Mucosa of gallbladder (tissue), 1 donor: ENCODE measurements around the gene HNRNPF. TPM values are rescaled to one million over a fixed set of nuclear protein-coding genes. Genes with fewer than 3 reads are reported as not detected.
A peak's percentile ranks its signal among the peaks of the same experiment; 100 is the strongest.
"Not testable (repeated sequence)": the region's sequence is repeated elsewhere in the genome, so short reads cannot be mapped to it uniquely, and the experiment has no call there.

Experiments
- DNase-seq: peaks from one replicate; pipeline ENCODE4 v3.0.0-alpha.2; 2020; ENCODE audit warnings: low spot score
- total RNA-seq: library from RNA; stranded (reverse); gene quantifications from one replicate; pipeline ENCODE4 v1.2.1, GENCODE V29; 2021
- donor health status: DM: no; HTN: no; CAD: no.

The HNRNPF gene
- total RNA-seq, 1 donor from 2014 or later = 184 TPM

DNA sequence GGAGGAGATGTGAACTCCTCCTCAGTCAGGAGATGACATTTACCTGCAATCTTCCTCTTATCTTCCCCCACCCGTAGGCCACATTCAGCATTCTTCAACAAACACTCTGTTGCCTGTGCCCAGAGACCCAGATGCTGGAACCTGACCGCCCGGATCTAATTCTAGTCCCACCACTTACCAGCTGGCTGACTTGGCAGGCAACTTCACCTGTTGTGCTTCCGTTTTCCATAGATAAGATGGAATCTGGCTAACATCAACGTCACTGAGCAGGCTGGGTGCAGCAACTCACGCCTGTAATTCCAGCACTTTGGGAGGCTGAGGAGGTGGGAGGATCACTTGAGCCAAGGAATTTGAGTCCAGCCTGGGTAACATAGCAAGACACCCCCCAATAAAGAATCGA is 58.8 kb downstream of the HNRNPF start:
- no peak for DNase-seq

DNA sequence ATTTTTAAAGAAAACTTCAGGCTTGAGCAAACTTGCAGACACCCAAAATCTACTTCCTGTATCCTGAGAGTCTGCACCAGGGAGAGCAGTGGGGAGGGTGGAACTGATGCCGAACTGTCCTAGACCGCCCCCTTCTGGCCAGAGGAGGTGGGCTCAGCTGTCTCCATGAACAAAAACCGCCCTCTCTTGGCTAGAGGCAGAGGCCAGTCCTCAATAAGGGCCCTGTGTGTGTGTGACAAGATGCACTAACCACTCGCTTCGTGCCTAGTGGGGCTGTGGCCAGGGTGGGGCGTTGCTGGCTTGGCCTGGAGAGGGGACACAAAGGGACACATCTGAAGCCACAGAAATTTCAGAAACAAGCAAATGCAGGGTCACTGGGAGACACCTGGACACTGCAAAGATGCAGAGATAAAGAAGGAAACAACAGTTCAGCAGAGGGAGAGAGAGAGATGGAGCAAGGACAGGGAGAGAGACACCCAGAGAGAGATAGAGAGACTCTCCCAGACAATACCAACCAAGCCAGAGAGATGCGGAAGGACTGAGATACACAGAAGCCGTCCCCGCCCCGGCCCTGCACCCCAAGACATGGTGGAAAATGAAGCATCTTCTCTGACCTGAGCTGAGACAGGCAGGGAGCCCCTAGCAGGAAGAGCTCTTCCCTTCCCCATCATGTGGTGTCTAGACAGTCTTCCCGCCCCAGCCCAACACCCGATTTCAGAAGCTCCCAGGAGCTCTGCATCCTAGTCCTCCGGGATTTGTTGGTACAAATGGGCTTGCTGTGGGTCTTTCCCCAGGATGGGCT is 60.3 kb downstream of the HNRNPF start:
- DNase-seq = peak; percentile 89

DNA sequence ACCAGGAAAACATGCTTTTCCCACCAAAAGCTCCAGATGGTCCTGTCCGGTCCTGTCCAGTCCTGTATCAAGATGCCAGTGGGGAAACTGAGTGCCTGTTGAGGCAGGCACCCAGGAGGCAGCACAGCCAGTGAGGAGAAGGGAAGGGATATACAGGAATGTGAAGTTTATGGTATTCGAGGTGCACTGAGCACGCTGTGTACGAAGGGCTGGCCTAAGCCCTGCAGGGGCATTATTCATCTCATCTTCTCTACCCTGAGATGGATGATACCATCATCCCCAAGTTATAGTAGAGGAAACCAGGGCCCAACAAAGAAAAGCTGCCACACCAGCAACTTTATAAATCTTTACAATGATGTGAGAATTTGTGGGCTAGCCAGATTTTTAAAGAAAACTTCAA is 61.0 kb downstream of the HNRNPF start:
- no peak for DNase-seq

DNA sequence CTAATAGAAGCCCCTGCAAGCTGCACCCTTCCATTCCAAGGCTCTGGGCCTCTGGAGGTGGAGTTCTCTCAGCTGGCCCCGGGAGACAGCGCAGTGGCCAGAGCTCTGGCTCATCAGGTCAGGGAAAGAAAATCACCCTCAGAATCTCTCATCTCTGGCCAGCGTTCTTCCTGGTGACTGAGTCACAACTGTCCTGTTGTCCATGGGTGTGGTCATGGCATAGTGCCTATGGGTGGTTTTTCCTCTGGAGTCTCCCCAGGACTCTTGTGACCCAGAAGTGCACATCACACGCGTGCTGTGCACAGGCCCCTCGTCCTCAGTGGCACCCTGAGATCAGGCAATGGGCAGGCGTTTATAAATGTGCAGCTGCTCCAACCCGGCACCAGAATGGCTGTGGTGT is 64.9 kb downstream of the HNRNPF start:
- DNase-seq = no peak

DNA sequence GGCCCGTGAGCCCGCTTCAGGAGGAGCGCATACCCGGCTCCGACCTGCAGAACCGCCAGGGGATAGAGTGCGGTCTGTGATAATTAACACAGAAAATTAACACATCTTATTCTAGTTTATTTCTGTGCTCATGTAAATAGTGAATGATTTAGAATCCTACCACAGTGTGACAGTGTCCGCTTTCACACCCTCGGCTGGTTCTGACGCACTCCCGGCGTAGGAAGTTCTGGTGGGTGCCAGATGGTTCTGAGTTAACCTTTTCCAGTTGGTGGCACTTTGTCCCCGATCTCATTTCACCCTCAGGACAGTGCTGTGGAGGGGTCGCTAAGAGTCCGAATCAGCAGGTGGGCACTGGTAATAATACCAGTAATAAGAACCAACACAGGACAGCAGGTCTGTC is 65.9 kb downstream of the HNRNPF start:
- no peak for DNase-seq

DNA sequence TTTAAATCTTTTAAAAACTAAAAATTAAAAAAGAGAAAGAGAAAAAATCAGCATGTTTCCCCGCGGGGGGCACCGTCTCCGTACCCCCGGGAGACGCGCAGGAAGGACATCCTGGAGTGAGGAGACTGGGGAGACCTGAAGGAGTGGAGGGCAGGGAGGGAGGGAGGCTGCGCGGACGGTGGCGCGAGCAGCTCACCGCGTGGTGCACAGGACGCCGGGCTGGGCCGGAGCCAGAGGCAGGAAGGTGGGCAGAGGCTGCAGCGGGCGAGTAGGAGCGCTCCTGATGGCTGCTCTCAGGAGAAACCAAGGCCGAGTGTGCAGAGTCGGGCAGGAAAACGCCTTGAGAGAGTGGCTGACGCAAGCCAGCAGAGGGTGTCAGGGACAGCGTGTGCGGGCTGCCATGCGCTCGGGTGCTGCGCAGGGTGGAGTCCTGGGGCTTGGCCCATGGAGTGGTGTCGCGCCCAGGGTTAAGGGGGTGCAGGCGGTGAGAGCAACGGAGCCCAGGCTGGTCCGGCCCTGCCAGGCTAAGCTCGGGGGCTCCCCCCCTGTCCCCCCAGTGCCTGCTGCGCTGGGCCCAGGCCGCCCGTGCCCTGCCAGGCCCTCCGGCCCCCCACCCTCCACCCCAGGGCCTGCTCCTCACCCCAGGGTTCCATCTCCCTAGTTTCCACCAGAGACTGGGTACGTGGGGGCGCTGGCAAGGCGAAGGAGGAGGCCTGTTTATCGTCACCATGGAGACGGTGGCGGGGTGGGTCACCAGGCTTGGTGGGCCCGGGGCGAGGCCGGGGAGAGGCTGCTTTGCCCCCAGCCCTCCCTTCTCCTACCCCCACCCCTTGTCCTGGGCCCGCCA is 66.5 kb downstream of the HNRNPF start:
- no peak for DNase-seq

DNA sequence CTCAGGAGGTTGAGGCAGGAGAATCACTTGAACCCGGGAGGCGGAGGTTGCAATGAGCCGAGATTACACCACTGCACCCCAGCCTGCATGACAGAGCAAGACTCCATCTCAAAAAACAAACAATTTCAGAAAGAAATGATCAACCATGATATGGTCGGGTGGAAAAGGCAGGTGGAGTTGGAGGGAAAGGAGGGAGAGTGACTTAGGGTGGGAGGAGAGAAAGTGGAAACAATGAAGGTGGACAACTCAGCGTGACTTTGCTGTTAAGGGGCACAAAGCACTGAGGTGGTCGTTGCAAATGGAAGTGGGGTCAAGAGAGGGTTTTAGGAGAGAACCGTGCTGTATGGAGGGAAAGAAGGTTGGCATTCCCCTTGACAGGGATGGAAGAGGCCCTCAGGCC is 67.5 kb downstream of the HNRNPF start:
- DNase-seq = no peak

DNA sequence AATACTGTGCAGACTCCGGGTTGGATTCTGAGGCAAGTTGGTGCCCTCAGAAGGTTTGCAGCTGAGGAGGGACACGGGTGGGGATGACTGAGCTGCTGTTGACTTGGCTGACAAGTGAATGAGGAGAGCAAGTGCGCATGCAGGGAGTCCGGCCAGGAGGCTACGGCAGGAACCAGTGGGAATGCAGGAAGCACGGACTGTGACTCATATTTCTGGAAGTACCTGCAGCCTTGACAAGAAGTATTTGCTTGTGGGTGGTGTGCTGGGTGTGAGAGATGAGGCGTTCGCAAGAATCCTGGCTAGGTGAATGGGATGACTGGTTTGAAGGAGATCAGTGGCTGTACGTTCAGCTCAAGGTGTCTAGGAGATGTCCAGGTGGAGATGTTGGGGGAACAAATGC is 68.4 kb downstream of the HNRNPF start:
- peak; percentile 86 for DNase-seq

DNA sequence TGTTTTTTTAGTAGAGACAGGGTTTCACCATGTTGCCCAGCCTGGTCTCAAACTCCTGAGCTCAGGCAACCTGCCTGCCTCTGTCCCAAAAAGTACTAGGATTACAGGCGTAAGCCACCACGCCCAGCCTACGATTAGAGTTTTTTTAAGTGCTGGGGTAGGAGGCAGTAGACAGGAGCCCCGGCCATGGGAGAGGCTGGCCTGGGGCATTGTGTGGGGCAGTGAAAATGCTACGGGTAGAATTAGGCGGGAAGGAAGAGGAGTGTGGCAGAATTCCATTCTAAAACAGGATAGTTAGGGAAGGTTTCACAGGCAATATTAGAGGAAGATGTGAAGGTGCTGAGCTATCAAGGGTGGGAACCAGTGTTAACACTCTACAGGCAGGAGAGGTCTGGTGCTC is 68.9 kb downstream of the HNRNPF start:
- DNase-seq = no peak

DNA sequence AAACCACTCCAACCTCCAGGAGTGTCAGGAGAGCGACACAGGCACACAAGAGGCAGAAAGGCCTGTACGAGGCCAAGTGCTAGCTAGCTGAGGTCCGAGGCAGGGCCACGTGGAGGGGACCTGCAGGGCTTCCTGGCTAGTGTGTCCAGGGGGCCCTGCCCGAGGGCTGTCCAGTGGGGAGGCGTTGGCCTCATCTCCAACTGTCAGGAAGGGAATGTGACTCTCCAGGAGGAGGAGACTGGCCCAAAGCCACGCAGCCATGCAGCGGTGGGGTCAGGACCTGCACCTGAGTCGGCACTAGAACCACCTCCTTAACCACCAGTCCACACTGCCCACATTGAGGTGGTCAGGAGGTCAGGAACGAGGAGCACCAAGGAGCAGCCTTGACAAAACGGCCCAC is 69.8 kb downstream of the HNRNPF start:
- DNase-seq = no peak

DNA sequence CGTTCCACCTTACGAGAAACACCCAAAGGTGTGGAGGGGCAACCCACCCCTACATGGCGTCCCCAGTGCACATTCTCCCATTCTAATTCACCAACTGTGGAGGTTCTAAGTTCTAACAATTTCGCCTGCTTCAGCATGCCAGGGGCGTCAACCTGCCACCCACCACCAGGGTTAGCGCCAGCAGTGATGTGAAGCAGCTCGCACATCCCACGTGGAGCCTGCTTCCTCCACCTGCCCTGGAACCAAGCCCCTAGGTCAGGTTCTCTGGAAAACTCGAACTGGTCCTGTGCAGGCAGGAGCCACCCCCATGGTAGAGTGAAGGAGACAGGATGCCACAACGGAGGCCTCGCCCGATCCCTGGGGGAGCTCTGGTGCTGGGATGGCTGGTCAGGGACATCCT is 70.9 kb downstream of the HNRNPF start:
- DNase-seq = no peak

DNA sequence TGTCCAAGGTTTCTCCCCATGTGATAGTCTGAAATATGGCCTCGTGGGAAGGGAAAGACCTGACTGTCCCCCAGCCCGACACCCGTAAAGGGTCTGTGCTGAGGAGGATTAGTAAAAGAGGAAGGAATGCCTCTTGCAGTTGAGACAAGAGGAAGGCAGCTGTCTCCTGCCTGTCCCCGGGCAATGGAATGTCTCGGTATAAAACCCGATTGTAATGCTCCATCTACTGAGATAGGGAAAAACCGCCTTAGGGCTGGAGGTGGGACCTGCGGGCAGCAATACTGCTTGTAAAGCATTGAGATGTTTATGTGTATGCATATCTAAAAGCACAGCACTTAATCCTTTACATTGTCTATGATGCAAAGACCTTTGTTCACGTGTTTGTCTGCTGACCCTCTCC is 71.5 kb downstream of the HNRNPF start:
- not testable (repeated sequence) for DNase-seq

DNA sequence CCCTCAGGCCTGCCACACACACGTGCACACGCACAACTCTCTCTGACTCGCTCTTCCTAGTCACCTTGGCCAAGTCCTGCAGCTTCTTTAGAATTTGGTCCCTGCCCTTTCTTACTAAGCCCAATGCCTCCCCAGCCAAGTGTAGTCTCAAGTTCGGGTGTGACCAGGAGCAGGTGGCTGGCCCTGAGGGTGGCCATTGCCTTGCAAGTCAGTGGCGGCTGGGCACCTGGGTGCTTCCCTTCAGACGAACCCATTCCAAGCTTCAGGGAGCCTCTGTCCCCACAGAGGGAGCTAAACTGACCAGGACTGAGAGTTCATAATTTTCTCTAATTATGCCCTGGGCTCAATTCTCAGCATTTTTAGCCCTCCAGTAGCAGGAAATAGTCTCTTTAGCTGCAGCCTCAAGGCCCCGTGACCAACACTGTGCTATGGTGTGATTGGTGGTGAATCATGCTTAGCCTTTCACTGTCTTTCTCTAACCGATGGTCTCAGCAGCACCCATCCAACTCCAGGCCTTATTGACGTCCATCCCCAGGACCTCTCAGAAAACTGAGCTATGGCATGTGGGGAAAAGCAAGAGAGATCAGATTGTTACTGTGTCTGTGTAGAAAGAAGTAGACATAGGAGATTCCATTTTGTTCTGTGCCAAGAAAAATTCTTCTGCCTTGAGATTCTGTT is 72.2 kb downstream of the HNRNPF start:
- no peak for DNase-seq

DNA sequence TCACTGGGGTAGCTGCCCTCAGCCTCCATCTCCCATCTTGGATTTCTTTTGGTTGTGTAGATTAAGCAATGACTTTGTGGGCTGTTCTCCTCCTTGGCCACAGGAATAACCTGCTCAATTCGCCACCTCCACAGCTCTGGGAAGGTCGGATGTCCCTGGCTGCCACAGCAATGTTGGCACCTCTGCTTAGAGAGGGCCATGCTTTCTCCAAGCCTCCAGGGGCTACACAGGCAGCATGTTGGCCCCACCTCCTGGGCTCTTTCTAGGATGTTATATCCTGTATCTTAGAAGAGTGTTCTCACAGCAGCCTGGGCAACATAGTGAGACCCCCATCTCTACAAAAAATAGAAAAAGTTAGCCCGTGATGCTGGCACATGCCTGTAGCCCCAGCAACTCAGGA is 72.9 kb downstream of the HNRNPF start:
- DNase-seq = no peak

Other genes starting within 250 kb of the HNRNPF start
- 4.4 TPM for gene RASGEF1A, start 142.1 kb downstream of the HNRNPF start, total RNA-seq
- gene FXYD4, start 37.5 kb downstream of the HNRNPF start, total RNA-seq = 1.6 TPM
- 5.9 TPM for gene ZNF487, start 27.9 kb upstream of the HNRNPF start, total RNA-seq
- 3.3 TPM for gene ZNF239, start 165.4 kb upstream of the HNRNPF start, total RNA-seq
- 3.3 TPM for gene ZNF485, start 197.3 kb upstream of the HNRNPF start, total RNA-seq
- gene ZNF32, start 239.7 kb upstream of the HNRNPF start, total RNA-seq = 46.2 TPM